GM21390 (cell line): ENCODE results near the gene INPP5D.
"Not testable (repeated sequence)": the region's sequence is repeated elsewhere in the genome, so short reads cannot be mapped to it uniquely, and the experiment has no call there.

Experiments used
- ATAC-seq: cut with Tn5 transposase; IDR thresholded peaks from one replicate; pipeline ENCODE4 v1.9.1; 2021; ENCODE audit not compliant: unreplicated experiment

INPP5D gene

DNA sequence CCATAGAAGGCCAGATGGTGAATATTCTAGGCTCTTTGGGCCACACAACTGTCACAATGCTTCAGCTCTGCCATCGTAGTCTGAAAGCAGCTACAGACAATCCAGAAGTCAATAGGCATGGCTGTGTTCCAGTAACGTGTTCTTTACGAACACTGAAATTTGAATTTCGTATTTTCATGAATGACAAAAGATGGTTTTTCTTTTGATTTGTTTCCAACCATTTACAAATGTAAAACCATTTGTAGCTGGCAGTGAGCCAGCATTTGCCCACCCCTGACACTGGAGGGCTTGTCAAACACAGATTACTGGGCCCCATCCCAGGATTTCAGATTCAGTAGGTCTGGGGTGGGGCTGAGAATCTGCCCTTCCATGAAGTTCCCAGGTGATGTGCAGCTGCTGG is 108.3 kb downstream of the INPP5D start:
- ATAC-seq = no peak

DNA sequence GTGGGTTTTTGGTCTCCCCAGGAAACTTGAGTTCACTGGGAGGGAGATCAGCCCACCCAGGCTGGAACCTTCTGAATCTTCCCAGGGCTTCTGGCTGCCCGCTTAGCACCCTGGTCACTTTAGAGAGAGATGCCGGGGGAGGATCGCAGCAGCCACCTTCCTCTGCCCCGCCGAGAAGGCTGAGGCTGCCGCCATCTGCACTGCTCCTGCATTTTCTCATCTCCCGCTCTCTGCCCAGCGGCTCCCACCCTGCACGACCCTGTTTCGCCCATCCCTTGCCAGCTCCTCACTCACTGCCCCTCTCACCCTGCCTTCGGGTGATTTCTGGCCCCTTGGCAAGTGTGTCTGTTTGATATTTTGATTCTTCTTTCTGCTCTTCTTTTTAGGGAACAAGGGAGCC is 108.8 kb downstream of the INPP5D start:
- ATAC-seq = no peak

DNA sequence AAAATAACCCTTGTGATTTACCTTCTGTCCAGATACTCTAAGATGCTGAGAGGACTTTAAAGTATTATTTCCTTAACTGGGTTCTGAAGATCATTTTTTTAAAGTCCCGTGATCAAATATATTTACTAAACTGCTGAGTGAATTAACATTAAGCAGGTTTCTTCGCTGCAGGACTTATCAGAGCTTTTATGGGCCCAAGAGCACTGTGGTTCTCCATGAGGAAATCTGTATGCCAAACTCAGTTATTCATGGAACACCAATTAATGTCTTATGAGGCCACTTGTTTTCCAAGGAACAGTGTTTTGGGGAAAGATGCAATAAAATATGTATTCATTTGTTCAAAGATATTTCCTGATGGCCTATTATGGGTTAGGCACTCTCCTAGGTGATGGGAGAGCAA is 111.2 kb downstream of the INPP5D start:
- ATAC-seq = no peak

DNA sequence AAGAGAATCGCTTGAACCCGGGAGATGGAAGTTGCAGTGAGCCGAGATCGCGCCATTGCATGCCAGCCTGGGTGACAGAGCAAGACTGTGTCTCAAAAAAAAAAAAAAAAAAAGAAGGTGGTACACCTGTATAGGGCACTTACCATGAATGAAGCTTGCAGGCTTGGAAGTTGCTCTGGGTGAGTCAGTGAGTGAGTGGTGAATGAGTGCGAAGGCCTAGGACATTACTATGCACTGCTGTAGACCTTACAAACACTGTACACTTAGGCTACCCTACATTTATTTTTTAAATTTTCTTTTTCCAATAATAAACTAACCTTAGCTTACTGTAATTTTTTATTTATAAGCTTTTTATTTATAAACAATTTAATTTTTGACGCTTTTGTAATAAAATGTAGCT is 113.0 kb downstream of the INPP5D start:
- no peak for ATAC-seq

DNA sequence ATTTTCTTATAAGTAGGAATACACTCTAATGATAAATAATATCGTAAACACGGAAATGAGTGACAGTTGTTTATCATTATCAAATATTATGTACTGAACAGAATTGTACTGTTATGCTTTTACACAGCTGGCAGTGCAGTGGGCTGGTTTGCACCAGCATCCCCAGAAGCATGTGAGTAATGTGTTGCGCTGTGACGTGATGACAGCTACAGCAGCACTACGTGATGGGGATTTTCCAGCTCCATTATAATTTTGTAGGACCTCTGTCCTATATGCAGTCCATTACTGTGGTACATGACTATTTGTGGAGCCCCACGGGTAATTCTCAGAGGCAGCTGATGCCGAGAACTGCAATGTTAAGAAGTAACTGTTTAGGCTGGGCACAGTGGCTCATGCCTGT is 114.0 kb downstream of the INPP5D start:
- ATAC-seq = no peak

DNA sequence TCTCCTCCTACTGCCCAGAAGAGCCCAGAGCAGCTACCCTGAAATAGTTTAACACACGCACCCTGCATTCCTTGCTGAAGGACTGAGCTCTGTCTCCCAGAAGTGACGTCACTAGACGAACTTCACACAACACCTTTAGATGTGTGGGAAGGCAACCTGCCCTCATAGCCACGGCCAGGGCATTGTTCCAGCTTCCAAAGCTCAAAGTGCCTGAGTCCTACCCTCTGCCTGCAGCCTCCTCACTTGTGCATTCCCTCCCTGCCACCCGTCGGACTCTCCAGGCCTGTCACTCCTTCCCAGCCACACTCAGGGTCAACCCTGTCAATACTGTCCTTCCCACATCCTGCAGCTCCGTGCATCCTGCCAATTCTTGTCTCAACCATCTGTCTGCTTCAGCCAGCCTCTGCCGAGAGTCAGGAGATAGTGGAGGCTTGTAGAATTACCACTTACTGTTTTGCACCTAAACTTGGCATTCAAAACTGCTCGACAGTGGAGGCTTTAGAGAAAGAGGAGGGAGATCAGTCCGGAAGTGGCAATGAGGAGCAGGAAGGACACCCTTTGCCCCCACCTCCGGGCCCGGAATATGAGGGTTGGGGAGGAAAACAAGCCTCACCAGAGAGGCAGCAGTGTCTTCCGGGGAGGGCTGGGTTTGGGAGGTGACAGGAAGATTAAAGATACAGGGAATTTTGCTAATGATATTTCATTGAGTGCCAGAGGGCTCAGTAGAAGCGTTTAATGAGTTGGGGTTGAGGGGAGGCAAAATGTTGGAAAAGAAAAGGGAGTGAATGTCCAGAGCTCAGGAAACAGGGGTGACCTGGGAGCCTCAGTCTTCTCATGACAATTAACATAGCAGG is 119.1 kb downstream of the INPP5D start:
- ATAC-seq = no peak

DNA sequence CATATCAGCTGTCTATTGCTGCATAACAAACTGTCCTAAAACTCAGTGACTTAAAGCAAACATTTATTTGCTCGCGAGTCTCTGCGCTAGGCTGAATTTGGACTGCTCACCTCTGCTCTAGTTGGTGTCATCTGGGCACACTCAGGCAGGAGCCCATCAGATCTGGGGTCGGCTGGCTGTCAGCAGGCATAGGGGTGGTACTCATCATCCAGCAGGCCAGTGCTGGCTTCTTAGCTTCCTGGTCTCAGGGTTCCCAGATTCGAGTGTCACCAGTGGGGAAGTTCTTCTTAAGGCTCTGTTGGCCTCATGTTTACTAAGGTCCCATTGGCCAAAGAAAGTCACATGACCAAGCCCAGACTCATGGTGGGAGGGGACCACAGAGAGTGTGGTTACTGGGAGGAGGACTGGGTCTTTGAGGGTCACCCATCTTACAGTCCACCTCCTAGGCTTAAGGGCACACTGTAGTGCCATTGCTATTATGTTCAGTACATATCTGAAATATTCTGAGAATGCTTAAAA is 119.8 kb downstream of the INPP5D start:
- no peak for ATAC-seq

DNA sequence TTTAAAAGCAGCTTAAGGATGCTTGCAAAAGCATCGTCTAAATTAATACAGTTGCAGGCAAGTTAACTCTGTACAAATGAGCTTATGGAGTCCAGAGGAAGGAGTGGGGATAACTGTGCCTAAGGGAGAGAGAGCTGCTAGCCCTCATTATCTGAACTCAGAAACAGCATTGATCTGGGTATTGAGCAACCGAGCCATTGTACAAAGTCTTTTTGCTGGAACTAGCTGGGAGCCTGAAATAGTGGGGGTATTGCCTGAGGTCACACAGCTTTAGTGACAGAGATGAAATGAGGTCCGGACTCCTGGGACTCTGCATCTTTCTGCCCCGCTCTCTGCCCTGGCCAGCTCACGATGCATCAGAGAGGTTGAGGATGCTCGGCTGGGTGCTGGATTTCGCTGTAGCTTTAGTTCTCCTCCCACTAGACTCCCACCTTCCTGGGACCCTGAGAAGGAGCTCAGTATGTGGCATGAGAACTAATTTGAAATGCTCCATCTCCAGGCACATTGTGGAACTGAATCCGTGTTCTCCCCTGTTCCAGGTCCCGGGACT is 123.8 kb downstream of the INPP5D start:
- no peak for ATAC-seq

DNA sequence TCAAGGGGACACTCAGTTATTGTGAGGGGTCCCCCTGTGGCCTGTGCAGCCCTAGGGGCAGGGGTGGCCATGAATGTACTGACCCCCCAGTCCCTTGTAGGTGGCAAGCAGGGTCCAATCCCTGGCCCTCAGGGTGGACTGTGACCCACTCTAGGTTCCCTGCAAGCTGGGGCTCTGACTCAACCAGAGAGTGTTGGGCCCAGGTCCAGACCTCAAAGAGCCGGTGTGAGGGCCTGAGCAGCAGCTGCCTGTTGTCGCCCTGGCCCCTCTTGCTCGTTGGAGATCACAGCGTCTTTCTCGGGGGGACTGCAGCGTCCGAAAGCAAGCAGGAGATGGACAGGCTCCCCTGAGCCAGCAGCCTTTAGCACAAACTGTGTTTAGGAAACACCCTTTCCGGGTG is 124.5 kb downstream of the INPP5D start:
- ATAC-seq = no peak

DNA sequence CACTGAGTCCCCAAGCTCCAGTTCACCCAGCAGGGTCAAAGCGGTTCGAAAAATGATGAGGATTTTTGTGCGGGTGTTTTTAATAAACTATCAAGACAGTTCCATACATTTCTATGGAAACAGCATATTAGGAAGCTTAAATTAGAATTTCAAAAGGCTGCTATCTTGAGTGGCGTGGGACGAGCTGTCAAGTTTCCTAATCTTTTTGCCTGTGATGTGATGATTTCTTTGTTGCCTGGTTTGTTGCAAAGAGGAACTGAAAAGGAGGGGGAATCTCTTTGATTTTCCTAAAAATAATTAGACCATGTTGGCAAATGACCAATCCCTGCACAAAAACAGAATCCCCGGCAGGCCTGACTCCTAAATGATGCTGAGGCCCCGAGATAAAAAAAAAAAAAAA is 125.2 kb downstream of the INPP5D start:
- no peak for ATAC-seq

DNA sequence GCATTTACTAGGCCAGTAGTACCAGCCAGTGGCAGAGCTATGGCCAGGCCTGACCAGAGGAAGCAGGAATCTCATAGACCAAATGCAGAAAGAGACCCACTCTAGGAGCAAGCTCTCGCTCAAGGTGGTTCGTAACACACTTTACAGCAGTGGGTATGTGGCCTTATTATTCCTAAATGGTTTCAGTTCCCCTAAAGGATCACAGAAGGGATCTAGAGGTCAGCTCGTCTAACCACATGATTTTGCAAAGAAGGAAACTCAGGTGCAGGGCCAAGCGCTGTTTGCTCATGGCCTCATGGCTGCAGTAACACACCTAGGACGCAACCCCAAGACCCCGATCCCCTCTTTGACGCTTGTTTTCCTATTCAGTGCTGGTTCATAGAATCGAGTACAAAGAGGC is 125.8 kb downstream of the INPP5D start:
- ATAC-seq = no peak

DNA sequence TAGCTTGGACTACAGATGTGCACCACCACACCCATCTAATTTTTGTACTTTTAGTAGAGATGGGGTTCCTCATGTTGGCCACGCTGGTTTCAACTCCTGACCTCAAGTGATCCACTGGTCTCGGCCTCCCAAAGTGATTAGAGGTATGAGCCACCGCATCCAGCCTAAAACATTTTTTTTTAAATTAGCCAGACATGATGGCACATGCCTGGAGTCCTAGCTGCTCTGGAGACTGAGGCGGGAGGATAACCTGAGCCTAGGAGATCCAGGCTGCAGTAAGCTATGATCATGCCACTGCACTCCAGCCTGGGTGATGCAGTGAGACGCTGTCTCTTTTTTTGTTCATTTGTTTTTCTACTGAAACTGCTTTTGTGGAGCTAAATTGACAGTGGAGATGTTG is 126.7 kb downstream of the INPP5D start:
- ATAC-seq = no peak

DNA sequence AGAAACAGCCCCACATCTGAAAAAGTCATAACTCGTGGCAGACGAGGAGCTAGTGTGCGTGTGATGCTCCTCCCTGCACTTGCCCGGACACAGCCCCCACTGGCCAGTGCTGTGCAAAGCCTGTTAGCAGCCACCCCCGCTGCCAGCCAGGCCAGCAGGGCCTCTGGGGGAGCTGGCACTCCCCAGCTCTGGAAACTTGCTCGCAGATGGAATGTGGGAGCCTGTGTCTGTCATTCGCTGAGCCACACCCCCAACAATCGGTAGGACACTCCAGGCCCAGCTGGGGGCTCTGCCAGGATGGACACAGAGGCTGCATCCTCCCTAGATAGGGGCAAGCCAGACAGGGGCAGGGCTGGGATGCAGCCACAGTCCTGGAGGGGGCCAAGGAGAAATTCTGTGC is 128.9 kb downstream of the INPP5D start:
- ATAC-seq = no peak

DNA sequence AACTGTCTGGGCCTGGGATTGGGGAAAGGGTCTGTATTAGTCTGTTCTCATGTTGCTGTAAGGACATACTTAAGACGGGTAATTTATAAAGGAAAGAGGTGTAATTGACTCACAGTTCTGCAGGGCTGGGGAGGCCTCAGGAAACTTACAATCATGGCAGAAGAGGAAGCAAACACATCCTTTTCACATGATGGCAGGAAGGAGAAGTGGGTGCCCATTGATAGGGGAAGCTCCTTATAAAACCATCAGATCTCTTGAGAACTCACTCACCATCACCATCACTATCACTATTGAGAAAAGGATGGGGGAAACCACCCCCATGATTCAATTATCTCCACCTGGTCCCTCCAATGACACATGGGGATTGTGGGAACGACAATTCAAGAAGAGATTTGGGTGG is 130.9 kb downstream of the INPP5D start:
- not testable (repeated sequence) for ATAC-seq

DNA sequence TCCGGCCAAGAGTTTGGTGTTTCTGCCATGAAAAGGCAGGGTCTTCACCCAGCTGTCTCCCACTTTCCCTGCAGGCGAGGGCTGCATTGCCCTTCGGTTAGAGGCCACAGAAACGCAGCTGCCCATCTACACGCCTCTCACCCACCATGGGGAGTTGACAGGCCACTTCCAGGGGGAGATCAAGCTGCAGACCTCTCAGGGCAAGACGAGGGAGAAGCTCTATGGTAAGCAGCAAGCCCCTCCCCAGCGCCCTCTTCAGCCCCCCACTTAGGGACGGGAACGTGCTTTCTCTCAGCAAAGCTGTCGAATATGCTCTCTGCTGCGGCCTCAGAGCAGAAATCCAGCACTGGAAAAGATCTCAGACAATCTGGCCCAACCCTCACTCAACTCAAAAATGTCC is 133.6 kb downstream of the INPP5D start:
- ATAC-seq = no peak

DNA sequence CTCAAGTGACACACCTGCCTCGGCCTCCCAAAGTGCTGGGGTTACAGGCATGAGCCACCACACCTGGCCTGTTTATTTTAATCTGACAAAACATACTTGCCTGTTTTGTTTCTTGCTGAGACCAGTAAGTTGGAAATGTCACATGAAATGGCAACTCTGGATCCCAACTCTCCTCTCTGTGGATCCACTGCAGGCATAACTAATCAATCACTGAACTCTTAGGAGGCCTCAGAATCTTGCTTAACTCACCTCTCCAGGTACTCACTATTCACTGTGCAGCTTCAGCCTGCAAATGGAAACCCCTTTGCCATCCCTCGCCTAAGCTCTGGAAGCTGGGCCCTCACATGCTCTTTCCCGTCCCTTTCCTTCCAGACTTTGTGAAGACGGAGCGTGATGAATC is 134.9 kb downstream of the INPP5D start:
- ATAC-seq = no peak

DNA sequence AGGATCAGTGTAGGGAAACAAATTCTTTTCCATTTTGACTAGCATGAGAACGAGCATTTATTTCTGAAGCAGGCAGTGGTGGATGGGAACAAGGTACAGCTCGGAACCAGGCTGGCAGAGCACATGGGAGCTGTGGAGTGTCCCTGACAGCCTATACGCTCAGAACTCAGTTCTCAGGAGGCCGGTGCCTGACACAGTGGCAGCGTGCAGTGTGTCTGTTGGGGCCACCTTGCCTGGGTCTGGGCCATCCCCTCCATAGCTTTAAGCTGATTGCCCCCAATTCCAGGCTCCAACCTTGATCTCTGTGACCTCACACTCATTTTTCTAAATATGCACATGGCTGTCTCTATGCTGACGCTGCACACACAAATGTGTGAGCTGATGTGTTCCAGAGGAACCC is 136.9 kb downstream of the INPP5D start:
- ATAC-seq = no peak

DNA sequence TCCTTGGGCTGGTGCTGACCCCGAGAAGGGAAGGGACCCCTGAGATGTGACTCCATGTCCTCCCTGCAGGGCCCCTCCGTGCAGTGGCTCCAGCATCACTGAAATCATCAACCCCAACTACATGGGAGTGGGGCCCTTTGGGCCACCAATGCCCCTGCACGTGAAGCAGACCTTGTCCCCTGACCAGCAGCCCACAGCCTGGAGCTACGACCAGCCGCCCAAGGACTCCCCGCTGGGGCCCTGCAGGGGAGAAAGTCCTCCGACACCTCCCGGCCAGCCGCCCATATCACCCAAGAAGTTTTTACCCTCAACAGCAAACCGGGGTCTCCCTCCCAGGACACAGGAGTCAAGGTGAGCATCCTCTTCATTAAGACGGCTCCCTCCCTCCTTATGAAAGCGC is 137.9 kb downstream of the INPP5D start:
- ATAC-seq = no peak

DNA sequence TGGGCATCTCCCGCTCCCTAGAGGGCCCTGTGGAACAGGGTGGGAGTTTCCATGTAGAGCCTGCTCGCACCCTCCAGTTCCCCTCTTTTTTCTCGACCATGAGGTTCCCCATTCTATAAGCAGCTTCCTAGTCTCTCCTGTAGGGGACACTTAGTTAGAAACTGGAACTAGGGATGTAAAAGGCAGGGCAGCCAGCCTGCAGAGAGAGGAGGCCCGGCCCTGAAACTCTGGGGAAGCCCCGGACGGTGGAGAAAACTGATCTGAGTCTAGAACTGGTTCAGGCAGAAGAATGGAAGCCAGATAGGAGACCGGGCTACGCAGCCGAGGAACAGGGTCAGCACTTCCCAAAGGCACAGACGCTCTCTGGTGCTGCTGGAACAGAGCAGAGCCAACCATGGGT is 139.7 kb downstream of the INPP5D start:
- no peak for ATAC-seq

DNA sequence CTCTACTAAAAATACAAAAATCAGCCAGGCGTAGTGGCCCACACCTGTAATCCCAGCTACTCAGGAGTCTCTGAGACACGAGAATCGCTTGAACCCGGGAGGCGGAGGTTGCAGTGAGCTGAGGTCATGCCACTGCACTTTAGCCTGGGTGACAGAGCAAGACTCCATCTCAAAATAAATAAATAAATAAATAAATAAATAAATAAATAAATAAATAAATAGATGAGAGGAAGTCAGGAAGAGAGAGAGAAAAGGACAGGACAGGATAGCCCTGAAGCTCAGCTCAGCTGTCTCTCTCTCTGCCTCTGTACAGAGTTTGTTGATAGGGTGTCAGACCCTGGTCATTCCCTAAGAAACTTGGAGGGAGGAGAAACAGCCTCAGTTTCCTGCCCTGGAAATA is 140.6 kb downstream of the INPP5D start:
- ATAC-seq = not testable (repeated sequence)

DNA sequence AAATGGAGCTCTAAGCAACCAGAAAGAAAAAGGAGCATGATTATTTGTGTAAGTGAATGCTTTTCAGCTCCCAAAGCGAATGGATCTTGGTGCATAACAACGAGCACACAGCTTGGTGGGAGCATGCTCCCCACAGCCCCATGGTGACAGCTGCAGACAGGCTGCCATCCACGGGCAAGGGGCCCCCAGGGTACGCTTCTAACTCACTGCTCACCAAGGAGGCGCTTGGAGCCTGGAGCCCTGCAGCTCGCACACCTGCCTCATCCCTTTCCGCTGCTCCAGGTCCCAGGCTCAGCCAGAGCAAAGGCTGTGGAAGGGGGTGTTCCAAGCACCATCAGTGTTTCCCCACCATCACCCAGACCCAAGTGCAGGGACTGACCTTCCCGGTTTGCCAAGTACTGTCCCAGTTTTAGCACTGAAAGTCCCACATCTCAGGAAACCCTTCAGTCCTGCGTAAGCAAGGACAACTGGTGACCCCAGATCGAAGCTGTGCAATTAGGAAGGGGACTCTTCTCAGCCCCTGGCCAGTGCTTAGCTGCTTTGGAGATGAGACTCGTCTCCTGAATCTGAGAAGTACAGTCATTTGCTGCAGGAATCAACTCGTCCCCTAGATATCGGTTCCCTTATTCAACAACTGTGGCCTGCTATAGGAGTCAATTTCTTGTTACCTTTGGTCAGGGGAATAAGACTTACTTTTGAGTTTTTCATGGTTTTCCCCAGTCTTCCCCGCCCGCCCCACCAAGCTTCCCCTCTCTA is 141.3 kb downstream of the INPP5D start:
- ATAC-seq = no peak

DNA sequence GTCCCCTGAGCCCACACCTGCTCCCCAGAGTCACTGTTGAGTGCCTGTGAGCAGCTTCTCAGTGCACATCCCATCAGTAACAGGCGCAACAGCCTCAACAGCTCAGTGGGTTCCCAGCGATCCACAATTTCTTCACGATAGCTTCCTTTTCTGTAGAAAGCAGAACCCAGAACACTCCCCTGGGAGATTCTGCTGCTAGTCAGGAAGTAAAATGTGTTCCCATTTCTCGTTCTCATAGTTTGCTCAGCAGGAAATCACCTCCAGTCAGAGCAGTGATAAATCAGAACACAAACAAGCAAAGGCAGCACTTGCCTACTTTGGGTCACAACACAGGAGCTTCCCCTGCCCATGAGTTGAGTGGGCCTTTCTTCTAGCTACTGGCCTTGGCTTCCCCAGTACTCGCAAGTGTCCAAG is 142.4 kb downstream of the INPP5D start:
- ATAC-seq = no peak
